ENCODE measurements around the gene KCNH1.
"Not testable (repeated sequence)": the region's sequence is repeated elsewhere in the genome, so short reads cannot be mapped to it uniquely, and the experiment has no call there.

The KCNH1 gene

DNA sequence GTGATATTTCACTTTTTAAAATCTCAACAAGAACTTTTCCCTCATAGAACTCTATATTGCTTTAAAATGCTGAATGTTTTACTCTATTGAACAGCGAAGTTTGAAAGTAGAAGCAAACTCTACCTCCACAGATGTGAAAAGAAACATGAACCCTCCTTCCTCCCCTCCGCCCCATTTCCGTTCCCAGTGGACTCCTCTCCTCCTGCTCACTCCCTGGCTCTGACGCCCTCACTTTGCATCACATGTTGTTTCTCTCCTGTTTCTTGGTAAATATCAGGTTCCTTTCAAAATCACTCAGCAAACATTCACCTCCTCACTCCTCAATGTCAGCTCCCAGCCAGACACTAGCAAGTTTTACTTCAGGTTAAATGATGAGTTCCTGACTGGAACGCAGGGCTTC lies 34.6 kb downstream of the KCNH1 start:
- H3K4me3 ChIP-seq (ENCODE audit: low read depth, low read length) = no peak overlapping the region

GRCh38 chr1:211095381-211095780 lies 38.6 kb downstream of the KCNH1 start:
- no peak overlapping the region for H3K4me3 ChIP-seq (ENCODE audit: low read depth, low read length)

DNA sequence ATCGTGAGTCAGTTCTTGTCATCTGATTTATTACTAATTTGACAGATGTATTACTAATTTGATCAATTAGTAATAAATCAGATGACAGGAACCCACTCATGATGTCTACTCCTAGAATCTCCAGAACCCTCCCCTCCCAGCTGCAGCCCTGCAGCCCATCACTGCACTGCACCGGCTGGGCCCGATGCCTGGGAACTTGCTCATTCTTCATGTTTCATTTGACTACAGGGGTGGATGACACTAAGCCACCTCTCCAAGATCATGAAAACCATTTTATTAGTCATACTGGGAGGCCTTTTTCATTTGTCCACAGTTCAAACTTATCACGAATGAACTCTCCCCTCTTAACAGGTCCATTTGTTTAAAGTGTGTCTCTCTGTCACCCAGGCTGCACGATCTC lies 41.0 kb downstream of the KCNH1 start:
- H3K4me3 ChIP-seq (ENCODE audit: low read depth, low read length) = no peak overlapping the region

DNA sequence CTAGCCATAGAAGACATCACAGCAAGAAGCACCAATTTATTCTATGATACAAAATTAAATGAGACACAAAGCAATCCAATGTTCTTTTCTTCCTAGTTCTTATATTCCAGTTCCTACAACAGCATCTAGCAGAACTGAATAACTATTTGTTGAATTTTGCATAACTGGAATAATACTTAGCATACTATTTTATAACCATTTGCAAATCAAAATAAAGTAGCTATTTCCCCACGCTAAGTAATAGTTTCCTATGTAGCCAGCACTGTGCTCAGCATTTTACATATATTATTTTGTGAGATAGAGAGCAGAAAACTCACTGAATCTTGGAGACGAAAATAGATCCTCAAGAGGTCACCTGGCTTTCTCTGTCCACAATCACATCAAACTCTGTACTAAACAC lies 42.1 kb downstream of the KCNH1 start:
- H3K4me3 ChIP-seq (ENCODE audit: low read depth, low read length) = no peak overlapping the region

- H3K4me3 ChIP-seq (ENCODE audit: low read depth, low read length) = no peak overlapping the region
These were observed 44.4 kb downstream of the KCNH1 start for GRCh38 chr1:211089536-211089935.

DNA sequence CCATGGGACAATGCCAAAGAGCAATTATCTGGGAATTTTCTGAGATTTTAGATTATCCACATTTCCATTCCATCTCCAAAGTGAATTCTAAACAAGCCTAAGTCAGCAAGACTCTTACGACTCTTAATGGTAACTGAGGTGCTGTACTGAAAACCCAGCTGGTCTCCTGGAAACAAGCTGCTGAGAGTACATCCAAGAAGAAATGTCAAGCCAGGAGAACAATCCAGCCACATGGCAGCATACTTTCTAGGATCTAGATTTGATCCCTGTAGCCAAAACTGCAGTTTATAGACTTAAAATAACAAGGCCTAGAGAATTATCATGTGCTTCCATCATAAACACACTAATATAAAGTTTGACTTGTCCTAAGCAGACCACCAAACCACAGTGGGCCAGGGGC lies 45.8 kb downstream of the KCNH1 start:
- no peak overlapping the region for H3K4me3 ChIP-seq (ENCODE audit: low read depth, low read length)

DNA sequence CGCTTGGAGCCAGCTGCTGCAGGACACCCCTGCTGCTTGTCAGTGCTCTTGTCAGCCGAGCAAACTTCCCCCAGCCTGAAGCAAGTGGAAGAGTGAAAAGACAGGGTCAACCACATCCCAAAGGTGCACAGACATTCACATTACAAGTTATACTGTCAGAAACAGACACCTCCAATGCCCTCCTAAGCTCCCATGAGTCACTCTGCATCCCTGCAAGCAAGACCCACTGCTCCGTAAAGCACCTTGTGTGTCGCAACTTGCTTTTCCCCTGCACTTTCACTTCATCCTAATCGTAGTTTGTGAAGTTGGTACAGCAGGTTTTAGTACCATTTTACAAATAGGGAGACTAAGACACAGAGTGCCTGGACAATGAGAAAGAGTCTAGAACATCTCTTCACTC lies 51.1 kb downstream of the KCNH1 start:
- no peak overlapping the region for H3K4me3 ChIP-seq (ENCODE audit: low read depth, low read length)

DNA sequence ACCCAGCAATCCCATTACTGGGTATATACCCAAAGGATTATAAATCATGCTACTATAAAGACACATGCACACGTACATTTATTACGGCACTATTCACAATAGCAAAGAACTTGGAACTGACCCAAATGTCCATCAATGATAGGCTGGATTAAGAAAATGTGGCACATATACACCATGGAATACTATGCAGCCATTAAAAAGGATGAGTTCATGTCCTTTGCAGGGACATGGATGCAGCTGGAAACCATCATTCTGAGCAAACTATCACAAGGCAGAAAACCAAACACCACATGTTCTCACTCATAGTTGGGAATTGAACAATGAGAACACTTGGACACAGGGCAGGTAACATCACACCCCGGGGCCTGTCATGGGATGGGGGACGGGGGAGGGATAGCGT lies 52.5 kb downstream of the KCNH1 start:
- not testable (repeated sequence) for H3K4me3 ChIP-seq (ENCODE audit: low read depth, low read length)

DNA sequence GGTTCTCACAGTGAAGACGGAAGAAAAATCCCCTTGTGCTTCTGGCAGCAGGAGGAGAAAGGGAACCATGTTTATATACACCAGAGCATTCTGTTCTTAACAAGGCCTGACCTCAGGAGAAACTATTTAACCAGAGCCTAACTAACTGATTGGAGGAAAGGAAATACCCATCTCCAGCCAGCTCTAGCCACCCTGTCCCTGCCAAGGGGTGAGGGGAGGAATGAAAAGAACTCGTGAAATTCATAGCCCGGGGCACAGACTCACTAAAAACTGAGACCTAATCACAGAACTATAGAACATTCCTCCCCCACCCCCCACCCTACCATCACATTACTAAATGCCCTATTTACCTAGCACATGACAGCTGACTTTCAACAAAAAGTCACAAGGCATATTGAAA lies 65.0 kb downstream of the KCNH1 start:
- no peak overlapping the region for H3K4me3 ChIP-seq (ENCODE audit: low read depth, low read length)

GRCh38 chr1:211066781-211067384 lies 67.1 kb downstream of the KCNH1 start:
- H3K4me3 ChIP-seq (ENCODE audit: low read depth, low read length) = no peak overlapping the region

GRCh38 chr1:211041838-211042237 lies 92.1 kb downstream of the KCNH1 start:
- H3K4me3 ChIP-seq (ENCODE audit: low read depth, low read length) = not testable (repeated sequence)

DNA sequence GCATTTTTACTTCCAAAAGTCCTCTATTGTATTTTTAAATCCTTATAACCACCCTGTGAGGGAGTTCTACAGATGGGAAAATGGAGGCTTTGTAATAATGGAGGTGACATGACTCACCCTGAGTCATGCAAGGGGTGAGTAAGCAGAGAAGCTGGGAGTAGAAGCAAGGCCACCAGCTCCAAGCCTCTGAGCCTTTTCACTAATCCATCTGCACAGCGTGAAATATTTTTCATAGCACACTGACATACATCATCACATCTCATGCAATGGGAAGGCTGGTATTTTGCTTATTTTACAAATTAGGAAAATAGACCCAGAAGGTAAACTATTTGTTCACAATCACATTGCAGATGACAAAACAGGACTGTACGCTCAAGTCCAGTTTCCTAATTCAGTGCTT lies 96.9 kb downstream of the KCNH1 start:
- H3K4me3 ChIP-seq (ENCODE audit: low read depth, low read length) = no peak overlapping the region

DNA sequence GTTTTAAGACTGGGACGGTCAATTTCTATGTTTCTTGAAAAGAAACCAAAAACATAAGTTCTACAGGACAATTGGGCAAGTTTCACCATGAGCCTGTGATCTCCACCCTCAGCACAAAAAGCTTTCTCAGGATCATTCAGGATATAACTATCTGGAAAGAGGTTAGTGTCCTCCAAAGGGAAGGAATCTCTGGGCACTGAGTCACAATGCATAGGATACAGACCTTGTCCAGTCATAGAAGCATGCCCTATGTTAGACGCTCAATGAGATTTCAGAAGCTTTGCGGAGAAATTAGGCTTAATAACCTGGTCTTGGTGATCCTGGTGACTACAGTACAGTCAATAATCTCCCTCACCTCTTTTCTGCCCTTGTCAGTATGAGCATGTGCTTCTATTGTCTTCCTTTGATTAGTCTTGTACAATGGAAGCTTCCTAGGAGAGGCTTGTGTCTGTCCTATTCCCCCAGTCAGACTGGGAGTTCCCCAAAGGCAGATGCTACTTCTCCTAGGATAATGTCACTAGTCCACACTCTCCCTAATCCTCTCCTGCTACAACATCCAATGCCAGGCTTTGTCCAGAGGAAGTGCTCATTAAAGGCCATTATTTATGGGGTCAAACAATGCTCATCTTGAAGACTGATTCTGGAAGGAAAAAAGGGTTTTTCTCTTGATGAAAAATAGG lies 97.4 kb downstream of the KCNH1 start:
- no peak overlapping the region for H3K4me3 ChIP-seq (ENCODE audit: low read depth, low read length)

- no peak overlapping the region for H3K4me3 ChIP-seq (ENCODE audit: low read depth, low read length)
These were observed 98.0 kb downstream of the KCNH1 start for GRCh38 chr1:211035821-211036380.

GRCh38 chr1:211033921-211034525 lies 99.9 kb downstream of the KCNH1 start:
- H3K4me3 ChIP-seq (ENCODE audit: low read depth, low read length) = no peak overlapping the region

- no peak overlapping the region for H3K4me3 ChIP-seq (ENCODE audit: low read depth, low read length)
These were observed 109.0 kb downstream of the KCNH1 start for GRCh38 chr1:211024901-211025300.

- H3K4me3 ChIP-seq (ENCODE audit: low read depth, low read length) = no peak overlapping the region
These were observed 114.7 kb downstream of the KCNH1 start for GRCh38 chr1:211019266-211019665.

DNA sequence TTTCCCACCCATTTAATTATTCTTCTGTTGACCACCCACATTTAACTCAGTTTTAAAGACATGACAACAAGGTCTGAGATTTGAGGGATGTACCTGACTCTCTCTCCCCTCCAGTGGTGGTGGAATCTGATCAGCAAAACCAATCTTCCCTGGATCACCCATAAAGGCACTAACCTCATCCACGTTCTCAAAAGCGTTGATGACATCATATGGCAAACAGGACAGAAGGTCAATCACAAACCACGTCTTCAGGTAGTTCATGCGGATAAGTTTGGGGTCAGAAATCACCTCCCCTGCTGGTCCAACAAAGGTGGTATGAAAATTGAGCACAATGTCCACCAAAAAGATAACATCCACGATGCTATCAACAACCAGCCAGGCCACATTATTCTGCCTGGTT lies 115.3 kb downstream of the KCNH1 start:
- no peak overlapping the region for H3K4me3 ChIP-seq (ENCODE audit: low read depth, low read length)

- H3K4me3 ChIP-seq (ENCODE audit: low read depth, low read length) = no peak overlapping the region
These were observed 116.8 kb downstream of the KCNH1 start for GRCh38 chr1:211017075-211017718.

- H3K4me3 ChIP-seq (ENCODE audit: low read depth, low read length) = no peak overlapping the region
These were observed 119.7 kb downstream of the KCNH1 start for GRCh38 chr1:211014275-211014674.

GRCh38 chr1:211013346-211014240 lies 120.4 kb downstream of the KCNH1 start:
- no peak overlapping the region for H3K4me3 ChIP-seq (ENCODE audit: low read depth, low read length)
